ENCODE data around the gene PIGU. TPM values are rescaled to one million over a fixed set of nuclear protein-coding genes. Genes with fewer than 3 reads are reported as not detected.

PIGU gene
- total RNA-seq, 1 donor from 2014 or later, result 24.8 TPM

DNA sequence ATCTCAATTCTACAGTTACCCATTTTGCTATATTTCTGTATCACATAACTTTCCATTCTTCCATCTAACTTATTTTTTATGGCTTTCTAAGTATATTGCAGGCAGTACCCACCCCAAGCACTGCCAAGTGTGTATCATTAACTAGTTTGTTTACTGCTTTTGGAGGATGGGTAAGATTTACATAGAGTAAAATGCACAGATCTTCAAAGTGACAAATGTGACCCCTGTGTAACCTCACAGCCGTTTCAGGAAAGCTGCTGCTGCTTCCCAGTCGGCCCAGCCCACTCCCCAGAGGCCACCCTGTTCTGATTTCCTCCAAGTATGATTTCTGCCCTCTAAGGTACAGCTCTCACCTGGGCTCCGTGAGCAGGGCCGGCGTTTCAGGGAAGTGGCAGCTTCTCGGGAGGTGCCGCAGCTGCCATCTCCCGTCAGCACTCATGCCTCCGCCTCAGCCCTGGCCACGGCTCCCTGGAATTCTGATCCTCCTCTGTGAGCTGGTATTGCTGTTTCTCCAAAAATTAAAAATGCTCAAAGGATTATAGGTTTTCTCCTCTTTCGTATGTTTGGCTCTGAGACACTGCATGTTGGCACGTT lies 133.3 kb downstream of the PIGU start:
- no peak overlapping the region for H3K27ac Mint-ChIP-seq
- H3K4me1 Mint-ChIP-seq (ENCODE audit: low read depth), result peaks cover 35% of the 10 kb centered on the region
- intact Hi-C loops (cut with micrococcal nuclease), result no loop called here
- no peaks in the 10 kb centered on the region for H3K27me3 Mint-ChIP-seq (ENCODE audit: insufficient read depth)
- DNase-seq (ENCODE audit: low spot score), result no peak
- no peaks in the 10 kb centered on the region for H3K9me3 Mint-ChIP-seq
- no peak overlapping the region for H3K4me3 Mint-ChIP-seq
- peaks cover 16% of the 10 kb centered on the region for H3K36me3 Mint-ChIP-seq (ENCODE audit: low read depth)

DNA sequence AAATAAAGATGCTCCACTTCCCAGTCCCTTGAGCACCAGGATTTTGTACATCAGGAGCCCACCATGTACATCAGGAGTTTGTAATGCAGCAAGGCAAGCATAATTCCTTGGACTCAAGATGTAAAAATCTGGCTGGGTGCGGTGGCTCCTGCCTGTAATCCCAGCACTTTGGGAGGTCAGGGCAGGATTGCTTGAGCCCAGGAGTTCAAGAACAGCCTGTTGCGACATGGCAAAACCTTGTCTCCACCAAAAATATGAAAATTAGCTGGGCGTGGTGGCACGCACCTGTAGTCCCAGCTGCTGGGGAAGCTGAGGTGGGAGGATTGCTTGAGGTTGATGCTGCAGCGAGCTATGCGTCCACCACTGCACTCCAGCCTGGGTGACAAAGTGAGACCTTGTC lies 134.5 kb downstream of the PIGU start:
- intact Hi-C loops (cut with micrococcal nuclease), result no loop called here
- Mint-ChIP-seq H3K27ac (no peak overlapping the region), H3K4me3 (no peak overlapping the region), H3K36me3 (ENCODE audit: low read depth) (peaks cover 16% of the 10 kb centered on the region), H3K9me3 (no peaks in the 10 kb centered on the region), H3K4me1 (ENCODE audit: low read depth) (peaks cover 36% of the 10 kb centered on the region), H3K27me3 (ENCODE audit: insufficient read depth) (no peaks in the 10 kb centered on the region)
- DNase-seq (ENCODE audit: low spot score), result no peak

DNA sequence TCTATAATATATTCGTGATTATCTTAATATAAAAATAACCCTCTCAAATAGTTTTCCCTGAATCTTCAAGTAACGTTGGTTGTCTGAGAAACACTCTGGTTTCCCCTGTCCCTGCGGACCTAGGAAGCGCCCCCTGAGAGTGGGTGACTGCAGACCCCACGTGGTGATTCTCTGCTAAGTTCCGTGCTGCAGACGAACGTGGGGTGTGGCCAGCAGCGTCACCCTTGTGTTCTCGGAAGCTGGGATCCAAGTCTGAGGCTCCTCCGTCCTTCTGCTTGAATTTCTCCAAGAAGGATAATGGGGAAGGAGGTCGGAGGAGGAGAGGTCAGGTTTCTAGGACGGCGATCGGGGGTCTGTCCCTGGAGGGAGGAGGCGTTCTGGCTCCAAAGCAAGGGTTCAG lies 135.0 kb downstream of the PIGU start:
- intact Hi-C loops (cut with micrococcal nuclease), result loop anchor here (1.0 kb wide), 1 partner anchor 162 kb away; the partner anchor contains the start of gene TP53INP2
- Mint-ChIP-seq H3K36me3 (ENCODE audit: low read depth) (peaks cover 20% of the 10 kb centered on the region), H3K27ac (peak overlapping the region; percentile 84), H3K9me3 (no peaks in the 10 kb centered on the region), H3K4me1 (ENCODE audit: low read depth) (peaks cover 36% of the 10 kb centered on the region), H3K4me3 (no peak overlapping the region), H3K27me3 (ENCODE audit: insufficient read depth) (no peaks in the 10 kb centered on the region)
- DNase-seq (ENCODE audit: low spot score), result no peak

DNA sequence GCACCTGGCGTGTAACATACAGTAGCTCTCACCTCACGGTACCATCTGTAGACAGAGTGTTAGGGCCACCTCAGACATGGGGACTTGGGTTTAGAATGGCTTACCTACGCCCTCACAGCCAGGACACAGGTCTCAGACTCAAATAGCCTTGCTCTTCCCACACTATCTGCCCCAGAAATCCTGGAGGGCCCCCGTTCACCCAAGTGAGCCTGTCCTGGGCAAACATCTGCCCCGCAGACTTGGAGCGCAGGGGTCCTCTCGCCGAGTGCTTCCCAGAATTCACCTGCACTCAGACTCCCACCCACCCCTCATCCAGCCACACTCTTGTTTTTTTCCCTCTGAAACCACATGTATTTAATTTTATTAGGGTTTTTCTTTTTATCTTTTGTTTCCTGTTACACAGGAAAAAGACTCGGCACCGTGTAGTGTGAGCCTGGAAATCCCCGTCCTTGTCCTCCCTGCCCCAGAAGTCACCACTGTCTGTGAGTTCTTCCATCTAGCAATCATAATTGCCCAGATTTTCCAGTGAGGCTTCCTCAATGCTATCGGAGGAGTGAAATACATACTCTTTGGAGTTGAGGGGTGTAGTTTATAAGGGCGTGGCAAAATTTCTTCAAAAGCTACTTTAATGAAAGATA lies 135.5 kb downstream of the PIGU start:
- Mint-ChIP-seq H3K27ac (peak overlapping the region; percentile 84), H3K36me3 (ENCODE audit: low read depth) (peaks cover 20% of the 10 kb centered on the region), H3K27me3 (ENCODE audit: insufficient read depth) (no peaks in the 10 kb centered on the region), H3K4me1 (ENCODE audit: low read depth) (peaks cover 36% of the 10 kb centered on the region), H3K9me3 (no peaks in the 10 kb centered on the region), H3K4me3 (peak overlapping the region; percentile 31)
- intact Hi-C loops (cut with micrococcal nuclease), result loop anchor here (1.0 kb wide), 1 partner anchor 163 kb away; the partner anchor contains the start of gene TP53INP2
- DNase-seq (ENCODE audit: low spot score), result no peak

DNA sequence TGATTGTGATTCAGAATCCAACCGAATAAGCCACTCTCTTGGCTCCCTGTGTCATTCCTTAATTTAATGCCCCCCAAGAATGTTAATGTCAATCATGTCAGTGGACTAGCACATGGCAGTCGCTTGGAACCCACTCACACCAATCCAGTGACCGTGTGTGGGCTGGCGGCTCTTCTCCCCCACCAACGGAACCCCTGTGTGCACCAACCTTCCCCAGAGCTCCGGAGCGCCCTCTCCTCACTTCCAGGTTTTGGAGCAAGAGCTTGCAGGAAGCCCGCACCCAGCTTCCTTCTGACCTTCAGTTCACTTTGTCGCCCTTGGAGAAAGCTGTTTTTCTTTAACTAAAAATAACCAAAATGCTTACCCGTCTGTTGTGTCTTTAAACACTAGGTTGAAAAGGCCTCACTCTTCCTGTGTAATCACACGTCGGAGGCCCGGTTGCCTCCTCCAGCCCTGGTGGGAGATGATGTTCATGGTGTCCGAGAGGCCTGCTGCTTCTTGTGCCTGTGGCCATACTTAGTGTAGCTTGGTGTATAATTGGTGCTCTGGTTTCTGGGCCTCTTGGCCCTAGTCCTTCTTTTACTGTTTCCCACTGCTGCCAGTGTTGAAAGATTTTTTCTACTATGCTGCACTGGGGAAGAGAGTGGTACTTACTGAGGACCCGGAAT lies 136.2 kb downstream of the PIGU start:
- Mint-ChIP-seq H3K27me3 (ENCODE audit: insufficient read depth) (no peaks in the 10 kb centered on the region), H3K4me1 (ENCODE audit: low read depth) (peaks cover 36% of the 10 kb centered on the region), H3K9me3 (no peaks in the 10 kb centered on the region), H3K36me3 (ENCODE audit: low read depth) (peaks cover 20% of the 10 kb centered on the region), H3K4me3 (no peak overlapping the region), H3K27ac (peak overlapping the region; percentile 84)
- intact Hi-C loops (cut with micrococcal nuclease), result loop anchor here (1.0 kb wide), 1 partner anchor 164 kb away; the partner anchor contains the start of gene TP53INP2
- no peak for DNase-seq (ENCODE audit: low spot score)

DNA sequence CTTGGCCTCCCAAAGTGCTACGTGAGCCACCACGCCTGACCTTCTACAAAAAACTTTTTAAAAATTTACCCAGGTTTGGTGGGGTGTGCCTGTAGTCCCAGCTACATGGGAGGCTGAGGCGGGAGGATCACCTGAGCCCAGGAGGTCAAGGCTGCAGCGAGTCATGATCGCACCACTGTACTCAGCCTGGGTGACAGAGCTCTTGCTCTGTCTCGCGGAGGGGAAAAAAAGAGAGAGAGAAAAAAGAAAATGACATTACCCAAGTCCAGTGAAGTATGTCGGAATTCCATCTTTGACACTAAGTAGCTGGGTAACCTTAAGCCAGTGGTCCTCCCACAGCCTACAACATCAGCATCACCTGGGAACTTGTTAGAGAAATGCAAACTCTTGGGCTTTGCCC lies 137.1 kb downstream of the PIGU start:
- Mint-ChIP-seq H3K27ac (no peak overlapping the region), H3K4me1 (ENCODE audit: low read depth) (peaks cover 34% of the 10 kb centered on the region), H3K27me3 (ENCODE audit: insufficient read depth) (no peaks in the 10 kb centered on the region), H3K9me3 (no peaks in the 10 kb centered on the region), H3K4me3 (no peak overlapping the region), H3K36me3 (ENCODE audit: low read depth) (peaks cover 23% of the 10 kb centered on the region)
- intact Hi-C loops (cut with micrococcal nuclease), result no loop called here
- DNase-seq (ENCODE audit: low spot score), result no peak

DNA sequence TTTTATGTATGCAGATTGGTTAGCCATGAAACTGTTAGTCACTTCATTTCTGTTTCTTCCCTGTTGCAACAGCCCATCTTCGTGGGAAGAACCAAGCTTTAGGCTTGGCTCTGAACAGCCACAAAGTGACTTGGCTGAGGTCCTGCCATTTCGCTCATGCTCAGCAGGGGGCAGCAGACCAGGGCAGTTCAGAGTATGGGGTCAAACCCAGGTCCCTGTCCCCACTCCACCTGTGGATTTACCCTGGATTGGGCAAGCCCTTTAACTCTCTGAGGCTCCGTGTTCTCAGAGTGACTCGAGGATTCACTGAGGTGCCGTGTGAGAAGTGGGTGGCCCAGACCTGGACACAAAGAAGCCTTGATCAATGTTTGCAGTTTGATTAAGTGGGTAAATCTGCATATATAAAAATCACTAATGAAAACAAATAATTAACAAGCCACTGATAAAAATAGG lies 138.2 kb downstream of the PIGU start:
- DNase-seq (ENCODE audit: low spot score), result peak; percentile 29
- Mint-ChIP-seq H3K4me1 (ENCODE audit: low read depth) (peaks cover 24% of the 10 kb centered on the region), H3K9me3 (no peaks in the 10 kb centered on the region), H3K4me3 (no peak overlapping the region), H3K27me3 (ENCODE audit: insufficient read depth) (no peaks in the 10 kb centered on the region), H3K36me3 (ENCODE audit: low read depth) (peaks cover 26% of the 10 kb centered on the region), H3K27ac (no peak overlapping the region)
- intact Hi-C loops (cut with micrococcal nuclease), result loop anchor here (1.0 kb wide), 2 partner anchors 171 to 231 kb away; no protein-coding TSS in a partner anchor

DNA sequence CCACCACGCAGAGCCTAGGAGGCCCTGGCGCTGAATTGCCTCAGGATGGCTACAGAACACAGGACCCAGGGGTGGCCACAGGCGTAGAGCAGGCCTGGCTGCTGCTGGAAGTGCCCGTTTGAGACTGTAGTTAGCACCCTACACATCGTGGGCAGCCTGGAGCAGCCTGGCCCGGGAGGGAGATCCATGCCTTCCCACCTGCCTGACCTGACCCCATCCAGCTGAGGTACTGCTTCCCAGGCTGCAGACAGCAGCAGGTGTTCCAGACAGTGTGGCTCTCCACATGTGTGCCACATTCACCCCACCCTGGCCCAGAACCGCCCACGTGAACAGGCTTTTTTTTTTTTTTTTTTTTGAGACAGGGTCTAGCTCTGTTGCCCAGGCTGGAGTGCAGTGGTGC lies 139.2 kb downstream of the PIGU start:
- DNase-seq (ENCODE audit: low spot score), result no peak
- H3K9me3 Mint-ChIP-seq, result no peaks in the 10 kb centered on the region
- intact Hi-C loops (cut with micrococcal nuclease), result loop anchor here (1.0 kb wide), 2 partner anchors 172 to 232 kb away; no protein-coding TSS in a partner anchor
- H3K27me3 Mint-ChIP-seq (ENCODE audit: insufficient read depth), result no peaks in the 10 kb centered on the region
- peaks cover 24% of the 10 kb centered on the region for H3K4me1 Mint-ChIP-seq (ENCODE audit: low read depth)
- no peak overlapping the region for H3K27ac Mint-ChIP-seq
- H3K4me3 Mint-ChIP-seq, result no peak overlapping the region
- peaks cover 26% of the 10 kb centered on the region for H3K36me3 Mint-ChIP-seq (ENCODE audit: low read depth)

DNA sequence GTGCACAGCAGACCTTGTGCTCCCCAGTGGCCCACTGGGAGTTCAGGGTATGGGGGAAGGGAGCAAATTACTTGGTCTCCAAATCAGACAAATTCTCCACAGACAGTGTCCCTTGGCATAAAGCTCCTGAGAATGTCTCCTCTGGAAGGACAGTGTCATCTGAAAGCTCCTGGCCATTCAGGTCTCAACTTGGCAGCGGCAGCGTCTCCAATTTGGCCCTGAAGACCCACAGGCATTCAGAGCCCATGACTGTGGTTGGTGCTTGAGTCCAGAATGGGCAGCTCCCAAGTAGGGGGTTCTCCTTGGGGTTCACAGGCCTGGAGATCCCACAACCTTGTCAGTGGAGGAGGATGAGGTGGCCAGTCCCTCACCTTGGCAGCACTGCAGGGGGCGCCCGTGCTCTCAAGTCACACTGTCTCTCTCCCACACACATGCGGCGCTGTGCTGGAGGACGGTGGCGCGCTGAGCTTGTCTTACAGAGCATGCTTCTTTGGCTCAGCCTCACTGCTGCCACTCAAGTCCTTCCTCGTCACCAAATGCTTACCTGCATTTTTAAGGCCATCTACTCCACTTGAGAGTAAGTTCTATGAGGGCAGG lies 140.0 kb downstream of the PIGU start:
- no peak overlapping the region for H3K27ac Mint-ChIP-seq
- intact Hi-C loops (cut with micrococcal nuclease), result no loop called here
- no peak overlapping the region for H3K4me3 Mint-ChIP-seq
- no peaks in the 10 kb centered on the region for H3K27me3 Mint-ChIP-seq (ENCODE audit: insufficient read depth)
- H3K9me3 Mint-ChIP-seq, result no peaks in the 10 kb centered on the region
- DNase-seq (ENCODE audit: low spot score), result no peak
- H3K4me1 Mint-ChIP-seq (ENCODE audit: low read depth), result peaks cover 22% of the 10 kb centered on the region
- peaks cover 25% of the 10 kb centered on the region for H3K36me3 Mint-ChIP-seq (ENCODE audit: low read depth)

DNA sequence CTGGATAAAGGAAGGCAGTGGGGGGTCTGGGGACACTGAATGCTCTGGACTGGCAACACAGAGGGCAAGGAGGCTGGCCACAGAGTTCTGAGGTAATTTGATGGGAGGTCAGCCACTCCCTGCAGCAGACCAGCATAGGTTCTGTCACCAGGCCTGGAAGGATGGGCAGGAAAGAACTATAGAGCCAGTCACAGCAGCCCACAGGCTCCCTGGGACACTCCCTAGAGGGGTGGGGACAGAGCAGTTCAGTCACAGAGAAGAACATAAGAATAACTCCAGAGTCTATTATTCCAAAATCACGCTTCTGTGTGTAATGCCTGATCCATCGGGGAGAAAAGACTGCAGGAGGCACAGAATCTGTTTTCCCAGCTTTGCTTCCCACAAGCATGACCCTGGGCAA lies 141.0 kb downstream of the PIGU start:
- H3K4me1 Mint-ChIP-seq (ENCODE audit: low read depth), result peaks cover 12% of the 10 kb centered on the region
- H3K27ac Mint-ChIP-seq, result no peak overlapping the region
- no peaks in the 10 kb centered on the region for H3K27me3 Mint-ChIP-seq (ENCODE audit: insufficient read depth)
- no peaks in the 10 kb centered on the region for H3K9me3 Mint-ChIP-seq
- DNase-seq (ENCODE audit: low spot score), result no peak
- H3K4me3 Mint-ChIP-seq, result no peak overlapping the region
- peaks cover 23% of the 10 kb centered on the region for H3K36me3 Mint-ChIP-seq (ENCODE audit: low read depth)
- intact Hi-C loops (cut with micrococcal nuclease), result no loop called here

DNA sequence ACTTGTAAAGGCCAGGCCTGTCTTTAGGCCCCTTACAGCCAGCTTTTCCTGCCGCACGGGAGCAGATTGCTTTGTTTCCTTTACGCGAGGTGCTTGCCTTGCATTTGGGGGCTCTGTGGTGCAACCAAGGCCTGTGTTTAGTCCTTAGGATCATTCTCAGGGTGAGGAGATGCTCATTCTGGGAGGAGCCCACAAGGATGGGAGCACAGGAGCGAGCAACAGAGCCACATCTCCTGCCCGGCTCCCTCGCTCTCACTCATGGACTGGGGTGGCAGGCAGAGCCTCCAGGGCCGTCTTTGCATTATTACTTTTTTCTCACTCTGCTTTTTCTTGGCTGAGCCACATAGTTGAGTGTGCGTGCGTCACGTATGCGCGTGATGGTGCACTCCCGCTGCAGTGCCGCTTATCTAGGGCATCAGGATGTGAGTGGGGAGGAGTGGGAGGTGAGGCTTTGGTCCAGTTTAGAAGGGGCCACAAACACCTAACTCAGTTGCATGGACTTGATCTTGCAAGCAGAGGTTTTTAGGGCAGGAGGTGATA lies 141.5 kb downstream of the PIGU start:
- Mint-ChIP-seq H3K27me3 (ENCODE audit: insufficient read depth) (no peaks in the 10 kb centered on the region), H3K9me3 (no peaks in the 10 kb centered on the region), H3K36me3 (ENCODE audit: low read depth) (peaks cover 20% of the 10 kb centered on the region), H3K4me3 (no peak overlapping the region), H3K27ac (no peak overlapping the region), H3K4me1 (ENCODE audit: low read depth) (peaks cover 7% of the 10 kb centered on the region)
- intact Hi-C loops (cut with micrococcal nuclease), result no loop called here
- DNase-seq (ENCODE audit: low spot score), result no peak

DNA sequence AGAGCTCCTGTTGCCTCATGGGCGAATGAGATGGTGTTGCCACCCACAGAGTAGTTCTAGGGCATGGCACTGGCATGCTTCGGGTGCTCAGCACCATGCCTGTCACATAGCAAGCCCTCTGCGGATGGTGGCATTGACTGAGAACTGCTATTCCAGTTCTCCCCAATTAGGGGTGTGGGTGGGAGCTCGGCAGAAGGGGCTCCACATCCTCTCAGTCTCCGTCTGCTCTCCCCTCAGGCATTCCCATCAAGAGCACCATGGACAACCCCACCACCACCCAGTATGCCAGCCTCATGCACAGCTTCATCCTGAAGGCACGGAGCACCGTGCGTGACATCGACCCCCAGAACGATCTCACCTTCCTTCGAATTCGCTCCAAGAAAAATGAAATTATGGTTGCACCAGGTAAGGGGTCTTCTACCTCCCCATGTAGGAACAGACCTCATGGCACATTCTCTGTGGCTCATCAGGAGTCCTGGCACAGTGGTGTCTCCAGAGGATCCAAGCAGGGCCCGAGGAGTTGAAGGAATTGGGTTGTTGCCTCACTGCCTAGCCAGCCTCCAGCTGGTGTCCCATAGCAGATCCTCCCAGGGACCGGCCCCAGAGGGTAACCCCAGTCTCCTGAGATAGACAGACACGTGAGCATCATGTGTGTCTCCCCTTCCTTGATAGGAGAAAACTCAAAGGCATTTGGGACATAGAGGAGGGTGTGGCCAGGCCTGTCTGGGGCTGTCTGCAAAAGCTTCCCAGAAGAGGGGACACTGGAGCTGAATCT lies 142.3 kb downstream of the PIGU start:
- peaks cover 17% of the 10 kb centered on the region for H3K36me3 Mint-ChIP-seq (ENCODE audit: low read depth)
- H3K4me1 Mint-ChIP-seq (ENCODE audit: low read depth), result peaks cover 5% of the 10 kb centered on the region
- no peaks in the 10 kb centered on the region for H3K27me3 Mint-ChIP-seq (ENCODE audit: insufficient read depth)

More for the DNA sequence above, 142.3 kb downstream of the PIGU start:
- DNase-seq (ENCODE audit: low spot score), result no peak
- peak overlapping the region; percentile 68 for H3K27ac Mint-ChIP-seq
- no peaks in the 10 kb centered on the region for H3K9me3 Mint-ChIP-seq
- H3K4me3 Mint-ChIP-seq, result no peak overlapping the region
- intact Hi-C loops (cut with micrococcal nuclease), result no loop called here

All from activated T-helper 1 cell treated with anti-CD3 and anti-CD28 coated beads, Interleukin-12 subunit alpha, Interleukin-12 subunit beta, Interleukin-2, Interleukin-4 antibody, amounts not matched to agents 30 ng/mL and 10 ng/mL and 1 ng/mL, durations not matched to agents 14 hours and 24 hours and 36 hours (primary cell).